B cell (primary cell): ENCODE results near the gene VIPAS39. TPM values are rescaled to one million over a fixed set of nuclear protein-coding genes. Genes with fewer than 3 reads are reported as not detected.

Experiments used
- ATAC-seq: fragments of 200-7000 bp; cut with Tn5 transposase; one replicate; pipeline ENCODE4 v1.10.0; 2021; ENCODE audit warnings: low read depth, mild to moderate bottlenecking, moderate number of reproducible peaks, moderate library complexity
- CTCF ChIA-PET: fragments of 350-600 bp; sonication (Branson Sonifier 250); formaldehyde crosslinking; loops from one replicate; lab custom pipeline; 2021; ENCODE audit warnings: antibody characterized with exemption, inconsistent platforms; lab: Charles Lee
- POLR2A ChIA-PET: fragments of 350-600 bp; sonication (Branson Sonifier 250); formaldehyde crosslinking; loops from one replicate; lab custom pipeline; 2021; ENCODE audit warnings: antibody characterized with exemption; lab: Charles Lee
- DNase-seq: peaks from one replicate; pipeline ENCODE4 v3.0.0; 2013
- H2AFZ ChIP-seq: 2 replicates; pipeline ENCODE4 v1.6.1; 2012; ENCODE audit warnings: mild to moderate bottlenecking, low read depth, low read length; ENCODE audit not compliant: insufficient read depth, poor library complexity, severe bottlenecking
- H3K27ac ChIP-seq, 2 donors: 1 replicate in 1 of 2; 2 replicates in 1 of 2; pipeline ENCODE4 v1.5.1; 2012 to 2013; ENCODE audit warnings: low read length in 2 of 2, mild to moderate bottlenecking in 2 of 2, moderate library complexity in 1 of 2
- H3K27me3 ChIP-seq, 4 experiments: fragments of 200-600 bp in 1 of 4; sonication (generic) in 1 of 4; replicated peaks in 1 of 4; 1 replicate in 2 of 4; 2 replicates in 2 of 4; pipeline versions ENCODE4 v1.6.1 to v1.7.0; 2013 to 2016; ENCODE audit warnings: low read length in 3 of 4, mild to moderate bottlenecking in 2 of 4, mixed read lengths in 1 of 4, moderate library complexity in 1 of 4; ENCODE audit not compliant: insufficient read depth in 4 of 4, control insufficient read depth in 3 of 4; ENCODE audit errors: control extremely low read depth in 1 of 4
- H3K36me3 ChIP-seq, 2 experiments: replicated peaks in 1 of 2; 1 replicate in 1 of 2; 2 replicates in 1 of 2; pipeline versions ENCODE4 v1.6.1 to v1.7.1; 2013; ENCODE audit warnings: low read length in 1 of 2; ENCODE audit not compliant: insufficient read depth in 2 of 2, control insufficient read depth in 1 of 2; ENCODE audit errors: control extremely low read depth in 1 of 2, extremely low read depth in 1 of 2
- H3K4me1 ChIP-seq, 2 donors: fragments of 200-600 bp in 1 of 2; sonication (generic) in 1 of 2; 1 replicate in 1 of 2; 2 replicates in 1 of 2; pipeline versions ENCODE4 v1.5.1 to v1.6.1; 2013 to 2017; ENCODE audit warnings: low read length in 2 of 2; ENCODE audit not compliant: control insufficient read depth in 2 of 2, insufficient read depth in 2 of 2
- H3K4me2 ChIP-seq: replicated peaks from 2 replicates; pipeline ENCODE3; 2012; ENCODE audit warnings: mild to moderate bottlenecking, low read depth, low read length; ENCODE audit not compliant: poor library complexity, severe bottlenecking
- H3K4me3 ChIP-seq, 5 experiments: fragments of 200-600 bp in 1 of 5; sonication (generic) in 1 of 5; 1 replicate in 3 of 5; 2 replicates in 2 of 5; pipeline versions ENCODE4 v1.5.1 to v1.7.0; 2011 to 2016; ENCODE audit warnings: low read length in 4 of 5, mild to moderate bottlenecking in 4 of 5, low read depth in 2 of 5, control low read depth in 1 of 5, moderate library complexity in 1 of 5; ENCODE audit not compliant: insufficient read depth in 1 of 5; ENCODE audit errors: control extremely low read depth in 1 of 5, extremely low read depth in 1 of 5
- H3K79me2 ChIP-seq: fragments of 200-600 bp; sonication (generic); one replicate; pipeline ENCODE4 v1.6.0; 2016; ENCODE audit warnings: low read length; ENCODE audit not compliant: control insufficient read depth, insufficient read depth
- H3K9ac ChIP-seq: fragments of 200-600 bp; sonication (generic); 2 replicates; pipeline ENCODE4 v1.6.1; 2017; ENCODE audit warnings: mild to moderate bottlenecking, low read length, moderate library complexity
- H3K9me3 ChIP-seq, 3 donors: one replicate each; pipeline versions ENCODE4 v1.6.1 to v1.7.1; 2013; ENCODE audit warnings: low read length in 2 of 3; ENCODE audit not compliant: control insufficient read depth in 2 of 3, insufficient read depth in 1 of 3; ENCODE audit errors: control extremely low read depth in 1 of 3
- H4K20me1 ChIP-seq: 2 replicates; pipeline ENCODE4 v1.6.0; 2012; ENCODE audit warnings: mild to moderate bottlenecking, low read length; ENCODE audit not compliant: insufficient read depth, control insufficient read depth, poor library complexity, severe bottlenecking
- H3K27ac Mint-ChIP-seq: one replicate; pipeline ENCODE4 v1.8.0; 2021; ENCODE audit warnings: mixed read lengths
- H3K27me3 Mint-ChIP-seq: one replicate; pipeline ENCODE4 v1.8.0; 2021; ENCODE audit warnings: mixed read lengths
- H3K4me1 Mint-ChIP-seq: one replicate; pipeline ENCODE4 v1.8.0; 2021; ENCODE audit warnings: mixed read lengths
- H3K4me3 Mint-ChIP-seq: one replicate; pipeline ENCODE4 v1.8.0; 2021; ENCODE audit warnings: mixed read lengths
- H3K9me3 Mint-ChIP-seq: one replicate; pipeline ENCODE4 v1.8.0; 2022; ENCODE audit warnings: mixed read lengths; ENCODE audit not compliant: insufficient read depth
- EZH2 ChIP-seq: IDR thresholded peaks from 2 replicates; pipeline ENCODE4 v1.6.1; 2012; ENCODE audit warnings: borderline replicate concordance, low read depth, mild to moderate bottlenecking, moderate library complexity, low read length; ENCODE audit not compliant: insufficient read depth, poor library complexity, severe bottlenecking
- WGBS: methylation state at CpG from one replicate; pipeline ENCODE4 v1.1.5; 2013; ENCODE audit warnings: missing lambda C conversion rate; ENCODE audit not compliant: insufficient coverage; 5-methylcytosine and 5-hydroxymethylcytosine counted together
- intact Hi-C: fragments of 100-400 bp; cut with micrococcal nuclease; formaldehyde crosslinking; loops from one replicate; pipeline ENCODE4 v1.10.0; 2022
- polyA plus RNA-seq: library from polyadenylated mRNA; depleted of rRNA; stranded (reverse); fragments of >200 nt; gene quantifications from 2 replicates; pipeline ENCODE4 v1.2.3, GENCODE V29; 2012
- total RNA-seq, 2 donors: library from RNA; stranded (reverse); fragments of 120-200 nt in 1 of 2; gene quantifications; 1 replicate in 1 of 2; 2 replicates in 1 of 2; pipeline versions ENCODE4 v1.2.3 to v1.2.4, GENCODE V29; 2013 to 2022
- TF ChIP-seq, protein P1 (sequence below): fragments of 200-600 bp; IDR thresholded peaks from one replicate; pipeline ENCODE4 v1.8.0; 2022; ENCODE audit warnings: antibody characterized with exemption, mild to moderate bottlenecking

VIPAS39 gene
- total and polyA plus RNA-seq, 2 donors (not counting 1 experiment from before 2014, with no cell fraction given), result 17.4 to 25.9 TPM

DNA sequence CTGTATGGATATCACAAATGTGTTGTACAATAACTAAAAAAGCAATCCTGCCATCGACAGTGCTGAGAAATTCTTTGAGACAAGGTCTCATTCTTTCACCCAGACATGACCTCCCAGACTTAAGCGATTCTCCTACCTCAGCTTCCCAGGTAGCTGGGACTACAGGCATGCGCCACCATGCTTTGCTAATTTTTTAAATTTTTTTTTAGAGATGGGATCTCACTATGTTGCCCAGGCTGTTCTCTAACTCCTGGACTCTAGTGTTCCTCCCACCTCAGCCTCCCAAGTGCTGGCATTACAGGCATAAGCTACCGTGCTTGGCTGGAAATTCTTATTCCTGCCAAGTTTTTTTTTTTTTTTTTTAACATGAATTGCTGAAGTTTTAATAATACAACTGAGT, 17.5 kb downstream of the VIPAS39 start:
- Histone ChIP-seq H3K4me2 (no peak overlapping the region), H3K9me3 (no peaks in the 10 kb centered on the region), H3K9ac (no peak overlapping the region), H3K27me3 (no peaks in the 10 kb centered on the region), H2AFZ (no peak overlapping the region), H3K79me2 (no peaks in the 10 kb centered on the region), H4K20me1 (no peaks in the 10 kb centered on the region), H3K4me1 (no peaks in the 10 kb centered on the region), H3K36me3 (peaks cover 0 to 55% of the 10 kb centered on the region in 2 experiments), H3K27ac (no peak overlapping the region), H3K4me3 (no peak overlapping the region)
- intact Hi-C loops, result no loop called here
- Mint-ChIP-seq H3K4me1 (no peaks in the 10 kb centered on the region), H3K27me3 (no peaks in the 10 kb centered on the region), H3K4me3 (no peak overlapping the region), H3K27ac (no peak overlapping the region), H3K9me3 (no peaks in the 10 kb centered on the region)
- ChIA-PET POLR2A (interaction anchor here (0.7 kb wide), 1 partner anchor 322 kb away, joined by 4 read pairs; no protein-coding TSS in a partner anchor), CTCF (no interaction called here)
- TF ChIP-seq, protein P1, sequence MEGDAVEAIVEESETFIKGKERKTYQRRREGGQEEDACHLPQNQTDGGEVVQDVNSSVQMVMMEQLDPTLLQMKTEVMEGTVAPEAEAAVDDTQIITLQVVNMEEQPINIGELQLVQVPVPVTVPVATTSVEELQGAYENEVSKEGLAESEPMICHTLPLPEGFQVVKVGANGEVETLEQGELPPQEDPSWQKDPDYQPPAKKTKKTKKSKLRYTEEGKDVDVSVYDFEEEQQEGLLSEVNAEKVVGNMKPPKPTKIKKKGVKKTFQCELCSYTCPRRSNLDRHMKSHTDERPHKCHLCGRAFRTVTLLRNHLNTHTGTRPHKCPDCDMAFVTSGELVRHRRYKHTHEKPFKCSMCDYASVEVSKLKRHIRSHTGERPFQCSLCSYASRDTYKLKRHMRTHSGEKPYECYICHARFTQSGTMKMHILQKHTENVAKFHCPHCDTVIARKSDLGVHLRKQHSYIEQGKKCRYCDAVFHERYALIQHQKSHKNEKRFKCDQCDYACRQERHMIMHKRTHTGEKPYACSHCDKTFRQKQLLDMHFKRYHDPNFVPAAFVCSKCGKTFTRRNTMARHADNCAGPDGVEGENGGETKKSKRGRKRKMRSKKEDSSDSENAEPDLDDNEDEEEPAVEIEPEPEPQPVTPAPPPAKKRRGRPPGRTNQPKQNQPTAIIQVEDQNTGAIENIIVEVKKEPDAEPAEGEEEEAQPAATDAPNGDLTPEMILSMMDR, result no peak
- no peak for TF ChIP-seq EZH2
- no peak for DNase-seq
- WGBS, result 100% methylated on average over 2 of the region's 4 CpGs
- ATAC-seq, result no peak

DNA sequence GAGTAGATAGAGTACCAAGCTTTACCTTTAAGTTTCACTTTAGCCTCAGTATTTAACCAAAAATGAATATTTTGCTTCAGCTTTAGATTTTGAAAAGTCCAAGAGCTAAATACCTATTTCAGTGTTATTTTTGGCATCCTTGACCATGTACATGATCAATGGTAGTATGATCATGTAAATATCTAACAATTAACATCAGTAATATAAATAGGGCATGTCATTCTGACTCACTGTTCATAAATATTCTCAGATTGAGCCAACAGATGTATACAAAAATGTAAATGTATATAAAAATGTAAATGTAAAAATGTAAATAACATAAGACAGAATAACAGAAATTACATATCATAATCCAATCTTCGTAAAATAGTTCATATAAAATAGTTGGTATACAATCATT, 18.8 kb downstream of the VIPAS39 start:
- Histone ChIP-seq H3K27ac (no peak overlapping the region), H3K4me2 (no peak overlapping the region), H3K9ac (no peak overlapping the region), H4K20me1 (no peaks in the 10 kb centered on the region), H3K9me3 (no peaks in the 10 kb centered on the region), H3K4me3 (no peak overlapping the region), H3K4me1 (no peaks in the 10 kb centered on the region), H3K79me2 (no peaks in the 10 kb centered on the region), H3K27me3 (no peaks in the 10 kb centered on the region), H3K36me3 (peaks cover 0 to 59% of the 10 kb centered on the region in 2 experiments), H2AFZ (no peak overlapping the region)
- Mint-ChIP-seq H3K27ac (no peak overlapping the region), H3K27me3 (no peaks in the 10 kb centered on the region), H3K4me3 (no peak overlapping the region), H3K9me3 (no peaks in the 10 kb centered on the region), H3K4me1 (no peaks in the 10 kb centered on the region)
- DNase-seq (no peak), ATAC-seq (no peak)
- ChIA-PET CTCF (interaction anchor here (1.1 kb wide), 1 partner anchor 286 kb away, joined by 3 read pairs; no protein-coding TSS in a partner anchor), POLR2A (no interaction called here)
- WGBS, result no CpG with 5 or more reads among the region's 1 CpG
- TF ChIP-seq, protein P1, result no peak
- intact Hi-C loops, result no loop called here
